ENCODE measurements around the gene RPL3. TPM values are rescaled to one million over a fixed set of nuclear protein-coding genes. Genes with fewer than 3 reads are reported as not detected.
"Not testable (repeated sequence)": the region's sequence is repeated elsewhere in the genome, so short reads cannot be mapped to it uniquely, and the experiment has no call there.

The RPL3 gene
- total and polyA plus RNA-seq, 8 donors = 1,199 to 2,659 (median 1,706) TPM

DNA sequence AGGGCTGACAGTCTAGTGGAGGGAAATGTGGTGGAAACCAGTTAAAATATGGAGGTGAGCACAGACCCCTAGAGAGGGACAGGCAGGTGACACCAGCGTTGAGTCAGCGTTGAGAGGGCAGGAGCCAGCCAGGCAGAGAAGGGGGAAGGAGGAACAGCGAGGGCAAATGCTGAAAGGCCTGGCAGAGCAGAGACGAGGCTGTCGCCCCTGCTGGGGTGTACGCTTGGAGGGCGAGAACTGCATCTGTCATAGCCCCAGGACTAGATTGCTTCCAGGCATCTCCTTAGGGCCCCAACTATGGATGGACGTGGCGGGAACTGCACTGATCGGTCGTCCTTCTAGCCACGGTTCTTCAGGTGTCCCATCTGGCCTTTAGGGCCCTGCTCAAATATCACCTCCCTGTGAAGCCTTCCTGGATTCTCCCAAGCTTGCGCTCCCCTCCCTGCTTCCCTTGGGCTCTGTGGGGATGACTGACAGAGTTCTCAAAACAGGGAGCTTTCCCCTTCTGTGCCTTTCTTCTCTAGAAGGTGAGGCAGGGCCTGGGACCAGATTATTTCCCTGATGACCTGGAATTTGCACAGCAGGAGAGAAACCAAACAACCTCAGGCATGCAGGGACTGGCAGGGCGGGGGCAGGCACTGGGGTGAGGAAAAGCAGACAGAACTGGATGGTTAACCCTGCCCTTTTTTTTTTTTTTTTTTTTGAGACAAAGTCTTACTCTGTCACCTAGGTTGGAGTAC lies 41.4 kb upstream of the RPL3 start:
- no peak for FAIRE-seq
- TF ChIP-seq, protein P1, sequence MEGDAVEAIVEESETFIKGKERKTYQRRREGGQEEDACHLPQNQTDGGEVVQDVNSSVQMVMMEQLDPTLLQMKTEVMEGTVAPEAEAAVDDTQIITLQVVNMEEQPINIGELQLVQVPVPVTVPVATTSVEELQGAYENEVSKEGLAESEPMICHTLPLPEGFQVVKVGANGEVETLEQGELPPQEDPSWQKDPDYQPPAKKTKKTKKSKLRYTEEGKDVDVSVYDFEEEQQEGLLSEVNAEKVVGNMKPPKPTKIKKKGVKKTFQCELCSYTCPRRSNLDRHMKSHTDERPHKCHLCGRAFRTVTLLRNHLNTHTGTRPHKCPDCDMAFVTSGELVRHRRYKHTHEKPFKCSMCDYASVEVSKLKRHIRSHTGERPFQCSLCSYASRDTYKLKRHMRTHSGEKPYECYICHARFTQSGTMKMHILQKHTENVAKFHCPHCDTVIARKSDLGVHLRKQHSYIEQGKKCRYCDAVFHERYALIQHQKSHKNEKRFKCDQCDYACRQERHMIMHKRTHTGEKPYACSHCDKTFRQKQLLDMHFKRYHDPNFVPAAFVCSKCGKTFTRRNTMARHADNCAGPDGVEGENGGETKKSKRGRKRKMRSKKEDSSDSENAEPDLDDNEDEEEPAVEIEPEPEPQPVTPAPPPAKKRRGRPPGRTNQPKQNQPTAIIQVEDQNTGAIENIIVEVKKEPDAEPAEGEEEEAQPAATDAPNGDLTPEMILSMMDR (IDR thresholded peaks at IDR 0.05) = no peak
- intact Hi-C loops (cut with DNase I) = no loop called here
- Histone ChIP-seq H3K36me3 (no peaks in the 10 kb centered on the region), H3K27me3 (no peaks in the 10 kb centered on the region), H3K4me3 (no peak overlapping the region), H3K4me1 (no peaks in the 10 kb centered on the region), H3K27ac (peak overlapping the region in 3 of 4 donors; percentile 44 to 51 (median 48)), H3K9me3 (no peaks in the 10 kb centered on the region)
- ATAC-seq = peak; percentile 60 to 81 (median 67)
- 69 to 72% methylated on average over 14 of the region's 14 CpGs for WGBS, 2 donors
- DNase-seq = peak in 2 of 6 donors; percentile 38 to 39

DNA sequence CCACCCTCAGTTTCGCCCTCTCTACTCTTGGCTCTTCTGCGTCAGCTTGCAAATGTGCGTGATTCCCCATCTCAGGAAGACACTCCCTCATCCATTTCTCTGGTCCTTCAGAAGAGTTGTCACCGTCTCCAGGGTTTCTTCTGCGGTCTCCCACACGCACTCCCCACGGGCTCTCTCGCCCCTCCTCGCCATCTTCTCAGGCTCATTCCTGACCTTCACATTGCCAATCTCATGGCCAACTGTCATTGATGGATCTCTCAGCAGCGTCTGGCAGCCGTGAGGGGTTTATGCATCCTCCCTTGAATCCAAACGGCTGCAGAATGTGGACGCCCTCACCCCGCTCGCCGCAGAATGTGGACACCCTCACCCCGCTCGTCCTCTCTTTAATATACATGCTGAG lies 40.8 kb upstream of the RPL3 start:
- FAIRE-seq = no peak
- 82 to 87% methylated on average over 18 of the region's 18 CpGs for WGBS, 2 donors

DNA sequence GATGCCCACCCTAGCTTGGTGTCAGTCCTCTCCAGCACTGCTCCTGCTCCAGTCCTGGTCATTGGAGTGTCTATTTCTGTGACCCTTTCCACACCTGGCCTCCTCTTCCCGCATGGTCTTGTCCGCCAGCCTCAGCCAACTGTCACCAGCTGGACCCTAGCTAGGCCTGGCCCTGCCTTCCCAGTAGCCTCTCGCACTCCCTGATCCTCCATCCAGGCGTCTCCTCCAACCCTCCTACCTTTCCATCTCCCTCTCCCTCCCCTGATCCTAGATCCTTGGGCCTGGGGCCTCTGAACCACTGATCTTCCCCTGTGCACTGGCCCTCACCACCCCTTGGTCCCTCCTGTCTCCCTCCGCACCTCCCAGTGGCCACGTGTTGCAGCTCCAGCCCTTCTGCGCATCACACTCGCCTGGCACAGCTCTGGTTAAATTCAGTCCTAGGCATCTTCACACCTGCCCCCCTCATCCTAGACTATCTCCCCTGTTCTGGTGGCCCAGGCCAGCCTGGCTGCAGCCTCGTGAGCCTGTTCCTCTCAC lies 40.3 kb upstream of the RPL3 start:
- H3K27ac ChIP-seq = no peak overlapping the region
- H3K27me3 ChIP-seq = no peaks in the 10 kb centered on the region
- DNase-seq = no peak
- H3K36me3 ChIP-seq = no peaks in the 10 kb centered on the region
- H3K4me1 ChIP-seq = no peaks in the 10 kb centered on the region
- intact Hi-C loops (cut with DNase I) = no loop called here
- FAIRE-seq = no peak
- WGBS, 2 donors = 76 to 87% methylated on average over 9 of the region's 9 CpGs
- no peaks in the 10 kb centered on the region for H3K9me3 ChIP-seq
- no peak overlapping the region for H3K4me3 ChIP-seq
- no peak for ATAC-seq
- TF ChIP-seq, protein P1 (IDR thresholded peaks at IDR 0.05) = no peak

More for the DNA sequence above, 40.8 kb upstream of the RPL3 start:
- DNase-seq (no peak), ATAC-seq (no peak)
- Histone ChIP-seq H3K9me3 (no peaks in the 10 kb centered on the region), H3K4me3 (no peak overlapping the region), H3K27ac (peak overlapping the region in 1 of 4 donors; percentile 51), H3K4me1 (no peaks in the 10 kb centered on the region), H3K27me3 (no peaks in the 10 kb centered on the region), H3K36me3 (no peaks in the 10 kb centered on the region)
- intact Hi-C loops (cut with DNase I) = no loop called here
- TF ChIP-seq, protein P1 (IDR thresholded peaks at IDR 0.05) = no peak

DNA sequence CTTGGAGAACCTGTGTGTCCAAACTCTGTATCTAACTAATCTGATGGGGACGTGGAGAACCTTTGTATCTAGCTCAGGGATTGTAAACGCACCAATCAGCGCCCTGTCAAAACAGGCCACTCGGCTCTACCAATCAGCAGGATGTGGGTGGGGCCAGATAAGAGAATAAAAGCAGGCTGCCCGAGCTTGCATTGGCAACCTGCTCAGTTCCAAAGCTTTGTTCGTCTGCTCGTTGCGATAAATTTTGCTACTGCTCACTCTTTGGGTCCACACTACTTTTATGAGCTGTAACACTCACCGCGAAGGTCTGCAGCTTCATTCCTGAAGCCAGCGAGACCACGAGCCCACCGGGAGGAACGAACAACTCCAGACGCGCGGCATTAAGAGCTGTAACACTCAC lies 38.8 kb upstream of the RPL3 start:
- H3K9me3 ChIP-seq; H3K4me3 ChIP-seq; H3K27ac ChIP-seq; H3K27me3 ChIP-seq; H3K4me1 ChIP-seq; DNase-seq; H3K36me3 ChIP-seq; ATAC-seq; intact Hi-C loops (cut with DNase I); FAIRE-seq: not testable (repeated sequence)
- WGBS, 2 donors = 81 to 85% methylated on average over 14 of the region's 17 CpGs

DNA sequence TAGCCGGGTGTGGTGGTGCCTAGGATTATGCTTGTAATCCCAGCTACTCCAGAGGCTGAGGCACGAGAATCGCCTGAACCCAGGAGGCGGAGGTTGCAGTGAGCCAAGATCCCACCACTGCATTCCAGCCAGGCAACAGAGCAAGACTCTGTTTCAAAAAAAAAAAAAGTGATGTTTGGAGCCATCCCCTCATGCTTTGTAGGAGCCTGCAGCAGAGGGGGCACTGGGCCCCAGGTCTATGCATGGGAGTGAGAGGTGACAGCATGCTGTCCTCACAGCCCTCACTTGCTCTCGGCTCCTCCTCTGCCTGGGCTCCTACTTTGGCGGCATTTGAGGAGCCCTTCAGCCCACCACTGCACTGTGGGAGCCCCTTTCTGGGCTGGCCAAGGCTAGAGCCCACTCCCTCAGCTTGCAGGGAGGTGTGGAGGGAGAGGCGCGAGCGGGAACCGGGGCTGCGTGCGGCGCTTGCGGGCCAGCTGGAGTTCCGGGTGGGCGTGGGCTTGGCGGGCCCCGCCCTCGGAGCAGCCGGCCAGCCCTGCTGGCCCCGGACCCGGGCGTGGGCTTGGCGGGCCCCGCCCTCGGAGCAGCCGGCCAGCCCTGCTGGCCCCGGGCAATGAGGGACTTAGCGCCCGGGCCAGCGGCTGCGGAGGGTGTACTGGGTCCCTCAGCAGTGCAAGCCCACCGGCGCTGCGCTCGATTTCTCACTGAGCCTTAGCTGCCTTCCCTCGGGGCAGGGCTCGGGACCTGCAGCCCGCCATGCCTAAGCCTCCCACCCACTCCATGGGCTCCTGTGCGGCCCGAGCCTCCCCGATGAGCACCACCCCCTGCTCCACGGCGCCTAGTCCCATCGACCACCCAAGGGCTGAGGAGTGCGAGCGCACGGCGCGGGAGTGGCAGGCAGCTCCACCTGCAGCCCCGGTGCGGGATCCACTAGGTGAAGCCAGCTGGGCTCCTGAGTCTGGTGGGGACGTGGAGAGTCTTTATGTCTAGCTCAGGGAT lies 38.0 kb upstream of the RPL3 start:
- H3K36me3 ChIP-seq; H3K27me3 ChIP-seq; H3K27ac ChIP-seq; DNase-seq; H3K9me3 ChIP-seq; H3K4me1 ChIP-seq; ATAC-seq; FAIRE-seq; intact Hi-C loops (cut with DNase I); H3K4me3 ChIP-seq: not testable (repeated sequence)
- 91 to 99% methylated on average over 23 to 41 of the region's 53 CpGs for WGBS, 2 donors

All from pancreas (tissue), 10 donors.